GM12878 (cell line): ENCODE results near the gene INTS14. TPM values are rescaled to one million over a fixed set of nuclear protein-coding genes. Genes with fewer than 3 reads are reported as not detected.

ENCODE experiments used
- BACH1 ChIP-seq: fragments of 450-650 bp; IDR thresholded peaks from 2 replicates; pipeline ENCODE4 v1.6.1; 2017; ENCODE audit warnings: mild to moderate bottlenecking, borderline replicate concordance
- BHLHE40 ChIP-seq, 2 experiments: fragments of 450-650 bp in 1 of 2; IDR thresholded peaks; 2 replicates each; pipeline ENCODE4 v1.6.1; 2011 to 2017; ENCODE audit warnings: low read depth in 2 of 2, borderline replicate concordance in 1 of 2, improper control_type of control experiment in 1 of 2, low read length in 1 of 2, mild to moderate bottlenecking in 1 of 2
- FOS ChIP-seq: IDR thresholded peaks from 3 replicates; pipeline ENCODE4 v1.6.1; 2011; ENCODE audit warnings: borderline replicate concordance; ENCODE audit not compliant: insufficient read length; ENCODE audit errors: extremely low read depth
- FOXK2 ChIP-seq: fragments of 450-650 bp; IDR thresholded peaks from 2 replicates; pipeline ENCODE4 v1.6.1; 2017; ENCODE audit warnings: mild to moderate bottlenecking, moderate library complexity
- GATAD2B ChIP-seq: fragments of 450-650 bp; conservative IDR thresholded peaks from 2 replicates; pipeline ENCODE4 v1.6.1; 2017; ENCODE audit warnings: low read depth, mild to moderate bottlenecking, moderate library complexity
- IKZF1 ChIP-seq: fragments of 450-650 bp; conservative IDR thresholded peaks from 2 replicates; pipeline ENCODE4 v1.6.1; 2017; ENCODE audit warnings: antibody characterized with exemption, mild to moderate bottlenecking
- IRF4 ChIP-seq: IDR thresholded peaks from 2 replicates; pipeline ENCODE4 v1.6.1; 2011; ENCODE audit warnings: low read depth, low read length
- LARP7 ChIP-seq: fragments of 450-650 bp; IDR thresholded peaks from 2 replicates; pipeline ENCODE4 v1.6.1; 2017; ENCODE audit warnings: mild to moderate bottlenecking
- MEF2B ChIP-seq: fragments of 450-650 bp; IDR thresholded peaks from 2 replicates; pipeline ENCODE4 v1.6.1; 2018; ENCODE audit warnings: mild to moderate bottlenecking, moderate library complexity; ENCODE audit not compliant: partially characterized antibody, poor library complexity, severe bottlenecking
- MTA3 ChIP-seq: IDR thresholded peaks from 2 replicates; pipeline ENCODE4 v1.6.1; 2012; ENCODE audit warnings: low read length, inconsistent platforms, borderline replicate concordance
- MXI1 ChIP-seq: fragments of 150-350 bp; IDR thresholded peaks from 2 replicates; pipeline ENCODE4 v1.6.1; 2011; ENCODE audit warnings: low read depth, mild to moderate bottlenecking, inconsistent platforms, low read length, improper control_type of control experiment
- NRF1 ChIP-seq: conservative IDR thresholded peaks from 2 replicates; pipeline ENCODE4 v1.6.1; 2011; ENCODE audit warnings: mild to moderate bottlenecking, low read depth, low read length, improper control_type of control experiment
- POLR2A ChIP-seq: IDR thresholded peaks from 2 replicates; pipeline ENCODE4 v1.6.1; 2011; ENCODE audit warnings: low read depth, mild to moderate bottlenecking, low read length
- POLR2AphosphoS2 ChIP-seq: IDR thresholded peaks from 2 replicates; pipeline ENCODE4 v1.6.1; 2011; ENCODE audit warnings: low read depth, mild to moderate bottlenecking, low read length, improper control_type of control experiment, moderate library complexity
- POLR2AphosphoS5 ChIP-seq: IDR thresholded peaks from 2 replicates; pipeline ENCODE4 v1.6.1; 2011; ENCODE audit warnings: mild to moderate bottlenecking, low read length, inconsistent platforms
- RB1 ChIP-seq: fragments of 450-650 bp; formaldehyde crosslinking; IDR thresholded peaks from 2 replicates; pipeline ENCODE4 v1.6.1; 2017; ENCODE audit warnings: mild to moderate bottlenecking, borderline replicate concordance
- RELA ChIP-seq: fragments of 450-650 bp; IDR thresholded peaks from 2 replicates; pipeline ENCODE4 v1.8.0; 2014; ENCODE audit warnings: borderline replicate concordance; ENCODE audit not compliant: partially characterized antibody
- SREBF1 ChIP-seq: IDR thresholded peaks from 2 replicates; pipeline ENCODE4 v1.6.1; 2012; ENCODE audit warnings: mild to moderate bottlenecking, low read length
- YY1 ChIP-seq: IDR thresholded peaks from 2 replicates; pipeline ENCODE4 v1.6.1; 2011; ENCODE audit warnings: low read depth, mild to moderate bottlenecking, low read length
- ZNF217 ChIP-seq: fragments of 450-650 bp; IDR thresholded peaks from 2 replicates; pipeline ENCODE4 v1.6.1; 2017; ENCODE audit warnings: antibody characterized with exemption, mild to moderate bottlenecking
- ZNF274 ChIP-seq: IDR thresholded peaks from one replicate; pipeline ENCODE4 v1.8.0; 2011; ENCODE audit not compliant: insufficient read length, insufficient read depth
- ZNF592 ChIP-seq: fragments of 450-650 bp; IDR thresholded peaks from 2 replicates; pipeline ENCODE4 v1.6.1; 2017; ENCODE audit warnings: mild to moderate bottlenecking, moderate library complexity
- ZNF687 ChIP-seq: fragments of 450-650 bp; IDR thresholded peaks from 2 replicates; pipeline ENCODE4 v1.6.1; 2017; ENCODE audit warnings: mild to moderate bottlenecking, moderate library complexity
- polyA plus RNA-seq, 11 experiments: library from polyadenylated mRNA; depleted of rRNA in 4 of 11; unstranded in 6 of 11; stranded (reverse) in 5 of 11; fragments of >200 nt; fragmentation: Nextera tagmentation in 4 of 11; fragmentation: Illumina TruSeq in 1 of 11; extraction: Ambion mirVana in 4 of 11; extraction: Trizol in 1 of 11; gene quantifications; 1 replicate in 1 of 11; 2 replicates in 10 of 11; pipeline versions ENCODE4 v1.2.1 to v1.2.3, GENCODE V29; 2011 to 2016; ENCODE audit warnings: inconsistent platforms in 2 of 11, missing spikeins in 2 of 11, low read depth in 1 of 11
- total RNA-seq, 4 experiments: library from RNA; depleted of rRNA in 3 of 4; stranded (reverse); fragments of >200 nt in 3 of 4; fragmentation: Illumina TruSeq in 1 of 4; extraction: Trizol in 1 of 4; gene quantifications; 2 replicates each; pipeline versions ENCODE4 v1.2.1 to v1.2.3, GENCODE V29; 2013 to 2021
- TF ChIP-seq, protein P1 (sequence below): IDR thresholded peaks from 2 replicates; pipeline ENCODE4 v1.6.1; 2012; ENCODE audit warnings: low read depth, low read length, improper control_type of control experiment

The INTS14 gene
- total and polyA plus RNA-seq, 10 of the 15 experiments (the other 5 are each of a cell fraction or from before 2014, with no cell fraction given): 36.8 to 76.9 (median 47.7) TPM

GRCh38 chr15:65530318-65531111 lies 80.4 kb downstream of the INTS14 start, which contains the start of gene HACD3 (continued):
- no peak for TF ChIP-seq FOS
- peak; percentile 70 for TF ChIP-seq LARP7
- TF ChIP-seq POLR2AphosphoS2: no peak
- 0 out of 2 replicates have a peak, but pooled peaks have one; percentile 47 for TF ChIP-seq RB1
- TF ChIP-seq ZNF687: peak; percentile 82
- peak in 1 of 2 experiments; percentile 30; a peak in 1 of 4 replicates for TF ChIP-seq BHLHE40 (IDR thresholded peaks at IDR 0.05; ENCODE audit: borderline replicate concordance in 1 of 2, low read depth in 2 of 2, low read length in 1 of 2)
- TF ChIP-seq, protein P1, sequence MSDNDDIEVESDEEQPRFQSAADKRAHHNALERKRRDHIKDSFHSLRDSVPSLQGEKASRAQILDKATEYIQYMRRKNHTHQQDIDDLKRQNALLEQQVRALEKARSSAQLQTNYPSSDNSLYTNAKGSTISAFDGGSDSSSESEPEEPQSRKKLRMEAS: peak; percentile 67
- TF ChIP-seq FOXK2: no peak
- TF ChIP-seq POLR2AphosphoS5: peak; percentile 56; the same call in 1 of the 2 replicates
- peak; percentile 64 for TF ChIP-seq NRF1
- peak; percentile 90 for TF ChIP-seq POLR2A
- TF ChIP-seq ZNF217: peak; percentile 26; the same call in 1 of the 2 replicates
- TF ChIP-seq BACH1: peak; percentile 72
- no peak for TF ChIP-seq ZNF274
- TF ChIP-seq MTA3: no peak
- TF ChIP-seq GATAD2B: peak; percentile 87
- peak; percentile 58; the same call in 1 of the 2 replicates for TF ChIP-seq MXI1
- TF ChIP-seq ZNF592: no peak
- no peak for TF ChIP-seq SREBF1
- no peak for TF ChIP-seq IRF4
- TF ChIP-seq RELA: peak; percentile 25
- 0 out of 2 replicates have a peak, but pooled peaks have one; percentile 53 for TF ChIP-seq YY1
- TF ChIP-seq MEF2B: no peak
- peak; percentile 82 for TF ChIP-seq IKZF1
